HepG2 (cell line): Measurements from ENCODE around the gene KAZN. TPM values are rescaled to one million over a fixed set of nuclear protein-coding genes. Genes with fewer than 3 reads are reported as not detected.

ENCODE experiments used
- ATAC-seq: fragments of 200-7000 bp; cut with Tn5 transposase; 3 replicates; pipeline ENCODE4 v1.9.1; 2020; ENCODE audit warnings: mild to moderate bottlenecking, moderate library complexity
- BruUV-seq: library from RNA; stranded (reverse); fragments of 400-500 nt; replicated peaks from 2 replicates; lab custom pipeline; 2021; lab: Mats Ljungman, UMichigan
- CTCF ChIA-PET: fragments of 300-600 bp; formaldehyde crosslinking; extraction: SDS; loops from one replicate; lab custom pipeline; 2021; ENCODE audit warnings: low total read pairs, inconsistent platforms, low intra/inter-chr PET ratio; lab: Yijun Ruan, JAX
- POLR2A ChIA-PET: fragments of 350-600 bp; sonication (Branson Sonifier 250); formaldehyde crosslinking; loops from one replicate; lab custom pipeline; 2020; ENCODE audit warnings: antibody characterized with exemption, inconsistent platforms; lab: Yijun Ruan, JAX
- DNase-seq: peaks from one replicate; pipeline ENCODE4 v3.0.0-alpha.2; 2015; ENCODE audit warnings: low spot score
- FAIRE-seq: peaks from 3 replicates; lab custom pipeline; 2011; peaks lifted over from hg19 to GRCh38; lab: Jason Lieb, UNC
- H2AFZ ChIP-seq: one replicate; pipeline ENCODE4 v1.6.1; 2011; ENCODE audit warnings: low read length, inconsistent platforms
- H3K27ac ChIP-seq: fragments of 300-600 bp; 3 replicates; pipeline ENCODE4 v1.8.0; 2011; ENCODE audit warnings: mixed run types, mild to moderate bottlenecking, mixed read lengths, low read length, inconsistent platforms; ENCODE audit not compliant: insufficient read depth; ENCODE audit errors: extremely low read length
- H3K27me3 ChIP-seq, 2 experiments: fragments of 200-600 bp in 1 of 2; 2 replicates in 1 of 2; 3 replicates in 1 of 2; pipeline versions ENCODE4 v1.6.0 to v1.8.0; 2011; ENCODE audit warnings: low read length in 2 of 2, mild to moderate bottlenecking in 2 of 2, moderate library complexity in 2 of 2, inconsistent platforms in 1 of 2; ENCODE audit not compliant: insufficient read depth in 2 of 2, control insufficient read depth in 1 of 2
- H3K36me3 ChIP-seq, 2 experiments: fragments of 200-600 bp in 1 of 2; replicated peaks in 1 of 2; 2 replicates in 1 of 2; 3 replicates in 1 of 2; pipeline versions ENCODE4 v1.5.1 to v1.8.0; 2011; ENCODE audit warnings: low read length in 2 of 2, inconsistent platforms in 1 of 2; ENCODE audit not compliant: insufficient read depth in 2 of 2, control insufficient read depth in 1 of 2
- H3K4me1 ChIP-seq: 2 replicates; pipeline ENCODE4 v1.5.1; 2012; ENCODE audit warnings: low read length, inconsistent platforms; ENCODE audit not compliant: insufficient read depth
- H3K4me2 ChIP-seq: 2 replicates; pipeline ENCODE4 v1.6.0; 2011; ENCODE audit warnings: low read depth, low read length, inconsistent platforms
- H3K4me3 ChIP-seq, 3 experiments: fragments of 200-600 bp in 1 of 3; sonication (generic), shearing (Covaris generic) in 1 of 3; replicated peaks in 1 of 3; 2 replicates each; pipeline ENCODE4 v1.5.1; 2011 to 2016; ENCODE audit warnings: low read length in 3 of 3, inconsistent platforms in 2 of 3, low read depth in 2 of 3, mild to moderate bottlenecking in 2 of 3, control low read depth in 1 of 3, mixed read lengths in 1 of 3; ENCODE audit not compliant: insufficient read depth in 1 of 3
- H3K79me2 ChIP-seq: one replicate; pipeline ENCODE4 v1.6.1; 2011; ENCODE audit warnings: low read length, inconsistent platforms; ENCODE audit not compliant: insufficient read depth
- H3K9ac ChIP-seq: 2 replicates; pipeline ENCODE4 v1.6.0; 2011; ENCODE audit warnings: mild to moderate bottlenecking, low read depth, low read length, inconsistent platforms; ENCODE audit not compliant: insufficient read depth
- H3K9me3 ChIP-seq: 2 replicates; pipeline ENCODE4 v1.5.1; 2012; ENCODE audit warnings: mild to moderate bottlenecking, low read length
- H4K20me1 ChIP-seq: 2 replicates; pipeline ENCODE4 v1.6.0; 2011; ENCODE audit warnings: inconsistent platforms, mild to moderate bottlenecking, low read length, moderate library complexity; ENCODE audit not compliant: insufficient read depth
- CTCF ChIP-seq: sonication (generic); formaldehyde crosslinking; IDR thresholded peaks from 2 replicates; pipeline ENCODE4 v1.5.0; 2020; ENCODE audit warnings: mild to moderate bottlenecking, missing genetic modification reagents, moderate library complexity
- JARID2 ChIP-seq: sonication (generic); formaldehyde crosslinking; IDR thresholded peaks from 2 replicates; pipeline ENCODE4 v1.8.1; 2023; ENCODE audit warnings: missing genetic modification reagents, inconsistent platforms; ENCODE audit not compliant: insufficient replicate concordance
- MAF1 ChIP-seq: sonication (generic); formaldehyde crosslinking; IDR thresholded peaks from 2 replicates; pipeline ENCODE4 v1.5.0; 2020; ENCODE audit warnings: missing genetic modification reagents, borderline replicate concordance
- MED8 ChIP-seq: sonication (generic); formaldehyde crosslinking; IDR thresholded peaks from 2 replicates; pipeline ENCODE4 v1.8.1; 2023; ENCODE audit warnings: mild to moderate bottlenecking, missing genetic modification reagents; ENCODE audit not compliant: insufficient replicate concordance
- NFRKB ChIP-seq: fragments of 450-650 bp; IDR thresholded peaks from 2 replicates; pipeline ENCODE4 v1.6.1; 2017
- PCBP2 ChIP-seq: fragments of 200-400 bp; formaldehyde crosslinking; optimal IDR thresholded peaks from 2 replicates; pipeline ENCODE3; 2018; ENCODE audit warnings: low read length, low read depth; ENCODE audit not compliant: poor library complexity, severe bottlenecking
- REL ChIP-seq: sonication (generic); formaldehyde crosslinking; conservative IDR thresholded peaks from 2 replicates; pipeline ENCODE4 v1.8.0; 2022; ENCODE audit warnings: mild to moderate bottlenecking, missing genetic modification reagents, moderate library complexity
- ZNF777 ChIP-seq: sonication (generic); formaldehyde crosslinking; IDR thresholded peaks from 2 replicates; pipeline ENCODE4 v1.4.0; 2020; ENCODE audit warnings: missing genetic modification reagents
- WGBS: methylation state at CpG from one replicate; pipeline ENCODE4 v1.1.6; 2017; ENCODE audit warnings: low lambda C conversion rate; 5-methylcytosine and 5-hydroxymethylcytosine counted together
- in situ Hi-C: cut with HindIII; loops from 2 replicates; pipeline ENCODE4 v1.10.0; 2017; ENCODE audit warnings: low pct_unique_long_range_greater_than_20kb; ENCODE audit not compliant: extremely low pct_ligation_motif_present
- intact Hi-C: fragments of 100-400 bp; cut with micrococcal nuclease; formaldehyde crosslinking; loops from one replicate; pipeline ENCODE4 v1.10.0; 2022; ENCODE audit not compliant: unreplicated experiment
- polyA plus RNA-seq, 8 experiments: library from polyadenylated mRNA; depleted of rRNA in 3 of 8; stranded (reverse) in 7 of 8; unstranded in 1 of 8; fragments of >200 nt; fragmentation: Illumina TruSeq in 4 of 8; extraction: Trizol in 4 of 8; gene quantifications; 2 replicates each; pipeline versions ENCODE4 v1.2.1 to v1.2.3, GENCODE V29; 2011 to 2016; ENCODE audit warnings: low read depth in 4 of 8, missing spikeins in 1 of 8, mixed read lengths in 1 of 8; ENCODE audit not compliant: insufficient read depth in 1 of 8
- total RNA-seq, 5 experiments: library from RNA; depleted of rRNA; stranded (reverse); fragments of >200 nt; fragmentation: Illumina TruSeq; extraction: Trizol; gene quantifications; 2 replicates each; pipeline ENCODE4 v1.2.3, GENCODE V29; 2016; ENCODE audit warnings: low read depth in 1 of 5

KAZN gene
- total and polyA plus RNA-seq, 2 of the 13 experiments (the other 11 are each of a cell fraction or from before 2014, with no cell fraction given), result 10.4 to 13.5 TPM

DNA sequence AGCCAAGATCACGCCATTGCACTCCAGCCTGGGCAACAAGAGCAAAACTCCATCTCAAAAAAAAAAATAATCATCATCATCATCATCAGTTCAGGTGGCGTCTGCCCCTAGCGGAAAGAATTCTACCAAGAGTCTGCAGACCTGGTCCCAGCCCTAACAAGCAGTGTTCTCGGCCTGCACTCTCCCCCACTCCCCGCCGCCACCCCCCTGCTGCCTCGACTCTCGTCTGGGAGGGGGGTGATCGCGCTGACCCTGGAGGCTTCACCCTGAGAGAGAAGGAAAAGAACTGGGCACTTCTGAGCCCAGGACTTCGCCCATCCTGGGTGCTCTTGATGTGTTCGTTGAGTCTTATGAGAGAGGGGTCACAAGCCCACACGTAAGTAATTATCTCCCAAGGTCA, 394.9 kb downstream of the KAZN start:
- FAIRE-seq, result no peak
- no peak overlapping the region for H3K4me3 ChIP-seq

More for the DNA sequence above, 394.9 kb downstream of the KAZN start:
- no peak overlapping the region for H3K27ac ChIP-seq
- in situ Hi-C loops, result no loop called here
- ATAC-seq (no peak), DNase-seq (no peak)
- ChIA-PET CTCF (no interaction called here), POLR2A (no interaction called here)
- H4K20me1 ChIP-seq, result peaks cover 13% of the 10 kb centered on the region; the same call in 1 of the 2 replicates
- peak overlapping the region; percentile 5; the same call in 1 of the 2 replicates for H3K4me2 ChIP-seq
- no peaks in the 10 kb centered on the region for H3K9me3 ChIP-seq
- peaks cover 75% of the 10 kb centered on the region for H3K4me1 ChIP-seq
- H3K79me2 ChIP-seq, result peaks cover 10% of the 10 kb centered on the region
- no peak overlapping the region for H2AFZ ChIP-seq
- BruUV-seq, result no TSS peak
- intact Hi-C loops, result no loop called here
- H3K36me3 ChIP-seq, result peaks cover 2 to 16% of the 10 kb centered on the region in 2 experiments; a peak in 3 of 5 replicates
- 83% methylated on average over 13 of the region's 13 CpGs for WGBS
- no peaks in the 10 kb centered on the region for H3K27me3 ChIP-seq
- no peak for TF ChIP-seq PCBP2
- no peak for TF ChIP-seq JARID2 (CRISPR knock-in tag)
- TF ChIP-seq MAF1, result no peak
- TF ChIP-seq MED8 (CRISPR knock-in tag), result no peak
- no peak for TF ChIP-seq ZNF777 (CRISPR knock-in tag)
- no peak for TF ChIP-seq CTCF
- TF ChIP-seq NFRKB, result no peak
- TF ChIP-seq REL (CRISPR knock-in tag), result no peak
- no peak overlapping the region for H3K9ac ChIP-seq
